IPS-11a (cell line): Measurements from ENCODE around the gene GARIN5A.

Experiments used
- H3K4me3 ChIP-seq: one replicate; pipeline ENCODE4 v1.5.1; 2013; ENCODE audit warnings: low read depth, low read length, control low read depth

Gene GARIN5A

DNA sequence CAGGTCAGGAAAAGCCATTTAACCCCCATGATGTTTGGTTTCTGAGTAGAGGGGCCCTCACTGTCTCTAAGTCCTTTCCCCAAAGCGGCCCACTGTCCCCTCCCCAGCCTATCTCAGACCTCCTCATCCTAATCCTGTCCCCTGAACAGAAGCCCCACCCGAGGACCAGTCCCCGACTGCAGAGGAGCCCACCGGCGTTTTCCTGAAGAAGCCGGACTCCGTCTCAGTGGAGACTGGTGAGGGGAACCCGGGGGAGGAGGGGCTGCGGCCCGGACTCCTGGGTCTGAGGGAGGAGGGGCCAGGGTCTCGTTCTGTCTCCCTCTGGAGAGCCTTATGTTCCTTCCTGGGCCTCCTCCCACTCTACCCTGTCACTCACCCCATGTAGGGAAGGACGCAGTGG lies 41.0 kb downstream of the GARIN5A start:
- H3K4me3 ChIP-seq, result no peak overlapping the region

GRCh38 chr19:50435221-50435620 lies 41.4 kb downstream of the GARIN5A start:
- H3K4me3 ChIP-seq, result no peak overlapping the region

DNA sequence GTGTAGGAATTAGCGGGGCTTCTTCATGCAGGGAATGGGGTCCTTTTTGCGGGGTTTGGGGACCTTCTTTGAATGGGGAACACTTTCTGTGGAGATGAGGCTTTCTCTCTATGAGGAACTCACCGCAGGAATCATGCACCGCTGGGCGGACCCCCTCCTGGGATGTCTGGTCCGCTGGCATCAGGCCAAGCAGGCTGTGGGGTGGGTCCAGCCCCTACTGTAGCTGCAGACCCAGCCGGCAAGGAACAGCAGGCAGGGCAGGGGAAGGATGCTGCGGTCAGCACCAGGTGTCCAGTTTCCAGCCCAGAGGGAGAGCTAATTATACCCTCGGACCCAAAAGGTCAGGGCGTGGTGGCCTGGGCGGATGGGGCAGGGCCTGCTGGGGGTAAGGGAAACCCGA lies 42.1 kb downstream of the GARIN5A start:
- no peak overlapping the region for H3K4me3 ChIP-seq

- H3K4me3 ChIP-seq, result no peak overlapping the region
These were observed 43.2 kb downstream of the GARIN5A start for GRCh38 chr19:50433201-50434180.

GRCh38 chr19:50432221-50433028 lies 44.2 kb downstream of the GARIN5A start, which contains the start of gene MYBPC2:
TSS of gene MYBPC2 (plus strand) at chr19:50432892. CDS start at chr19:50432954, 62 bp downstream.
- H3K4me3 ChIP-seq, result peak within 1 kb of the TSS; percentile 58

DNA sequence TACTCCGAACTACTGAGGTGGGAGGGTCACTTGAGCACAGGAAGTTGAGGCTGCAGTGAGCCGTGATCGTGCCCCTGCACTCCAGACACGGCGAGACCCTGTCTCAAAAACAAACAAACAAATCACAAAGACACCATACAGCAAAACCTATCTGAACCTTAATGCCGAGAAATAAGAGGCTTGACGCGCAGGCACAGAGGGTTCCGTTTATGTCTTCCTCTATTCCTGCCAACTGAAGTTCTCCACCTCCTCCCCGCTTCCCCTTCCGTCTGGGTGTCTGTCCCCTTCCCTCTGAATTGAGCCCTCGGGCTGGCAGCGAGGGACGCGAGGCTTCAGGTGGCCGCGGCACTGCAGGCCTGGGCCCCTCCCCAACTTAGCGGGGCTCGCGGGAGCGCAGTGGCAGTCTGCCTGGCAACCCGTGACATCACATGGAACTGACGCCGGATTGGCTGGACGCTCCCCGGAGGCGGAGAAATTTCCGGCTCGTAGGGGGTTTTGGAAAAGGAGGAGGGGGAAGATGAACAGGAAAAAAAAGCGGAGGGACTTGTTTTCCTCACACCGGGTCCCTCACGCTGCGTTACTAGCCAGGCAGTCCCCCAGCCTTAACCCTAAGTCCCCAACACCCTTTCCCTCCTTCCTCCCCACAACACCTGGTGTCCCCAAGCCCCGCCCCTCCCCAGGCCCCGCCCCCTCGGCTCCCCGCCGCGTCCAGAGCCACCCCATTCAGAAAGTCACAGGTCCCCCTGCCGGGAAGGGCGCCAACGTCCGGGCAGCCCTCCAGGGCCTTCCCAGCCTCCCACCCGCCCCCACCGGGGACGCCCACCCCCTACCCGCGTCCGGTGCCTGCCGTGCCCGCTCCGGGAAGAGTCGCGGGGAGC lies 45.1 kb downstream of the GARIN5A start:
- peak overlapping the region; percentile 58 for H3K4me3 ChIP-seq

GRCh38 chr19:50430888-50431342 lies 45.7 kb downstream of the GARIN5A start:
- H3K4me3 ChIP-seq, result peak overlapping the region; percentile 56

GRCh38 chr19:50428772-50429463 lies 47.7 kb downstream of the GARIN5A start:
- H3K4me3 ChIP-seq, result no peak overlapping the region

DNA sequence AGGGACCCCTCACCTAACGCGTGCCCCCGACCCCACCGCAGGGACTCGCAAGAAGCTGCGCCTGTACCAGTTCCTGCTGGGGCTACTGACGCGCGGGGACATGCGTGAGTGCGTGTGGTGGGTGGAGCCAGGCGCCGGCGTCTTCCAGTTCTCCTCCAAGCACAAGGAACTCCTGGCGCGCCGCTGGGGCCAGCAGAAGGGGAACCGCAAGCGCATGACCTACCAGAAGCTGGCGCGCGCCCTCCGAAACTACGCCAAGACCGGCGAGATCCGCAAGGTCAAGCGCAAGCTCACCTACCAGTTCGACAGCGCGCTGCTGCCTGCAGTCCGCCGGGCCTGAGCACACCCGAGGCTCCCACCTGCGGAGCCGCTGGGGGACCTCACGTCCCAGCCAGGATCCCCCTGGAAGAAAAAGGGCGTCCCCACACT lies 48.6 kb downstream of the GARIN5A start:
- H3K4me3 ChIP-seq, result peak overlapping the region; percentile 9

DNA sequence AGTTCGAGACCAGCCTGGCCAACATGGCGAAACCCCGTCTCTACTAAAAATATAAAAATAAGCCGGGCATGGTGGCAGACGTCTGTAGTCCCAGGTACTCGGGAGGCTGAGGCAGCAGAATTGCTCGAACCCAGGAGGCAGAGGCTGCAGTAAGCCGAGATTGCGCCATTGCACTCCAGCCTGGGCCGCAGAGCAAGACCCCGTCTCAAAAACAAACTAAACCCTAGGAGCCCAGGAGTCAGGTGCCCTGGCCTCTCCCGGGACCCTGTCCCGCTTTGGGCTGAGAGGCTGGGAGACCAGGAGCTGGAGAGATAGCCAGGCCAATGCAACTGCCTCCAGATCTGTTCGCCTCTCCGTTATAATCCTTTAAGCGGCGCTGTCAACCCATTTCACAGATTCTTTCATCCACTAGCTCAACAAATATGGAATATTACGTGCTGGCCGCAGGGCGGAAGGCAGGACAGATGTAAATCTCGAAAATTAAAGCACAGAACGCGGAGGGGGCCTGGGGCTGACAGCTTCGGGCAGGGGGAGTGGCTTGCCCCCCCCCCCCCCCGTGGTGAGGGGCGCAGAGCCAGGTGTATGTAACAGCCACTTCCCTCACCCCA lies 49.2 kb downstream of the GARIN5A start:
- H3K4me3 ChIP-seq, result no peak overlapping the region

DNA sequence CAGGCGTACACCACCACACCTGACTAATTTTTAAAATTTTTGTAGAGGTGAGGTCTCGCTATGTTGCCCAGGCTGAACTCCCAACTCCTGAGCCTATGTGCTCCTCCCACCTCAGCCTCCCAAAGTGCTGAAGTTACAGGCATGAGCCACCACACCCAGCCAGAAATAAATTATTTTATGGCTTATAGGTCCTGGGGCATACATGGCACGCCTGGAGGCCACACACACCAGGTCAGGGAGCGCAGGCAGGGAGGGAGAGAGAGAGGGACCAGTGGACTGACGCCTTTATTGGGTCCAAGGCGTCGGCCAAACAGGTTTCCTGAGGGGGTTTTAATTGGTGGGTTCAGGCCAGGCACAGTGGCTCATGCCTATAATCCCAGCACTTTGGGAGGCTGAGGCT lies 51.1 kb downstream of the GARIN5A start:
- H3K4me3 ChIP-seq, result no peak overlapping the region

- no peak overlapping the region for H3K4me3 ChIP-seq
These were observed 53.2 kb downstream of the GARIN5A start for GRCh38 chr19:50423279-50424113.

DNA sequence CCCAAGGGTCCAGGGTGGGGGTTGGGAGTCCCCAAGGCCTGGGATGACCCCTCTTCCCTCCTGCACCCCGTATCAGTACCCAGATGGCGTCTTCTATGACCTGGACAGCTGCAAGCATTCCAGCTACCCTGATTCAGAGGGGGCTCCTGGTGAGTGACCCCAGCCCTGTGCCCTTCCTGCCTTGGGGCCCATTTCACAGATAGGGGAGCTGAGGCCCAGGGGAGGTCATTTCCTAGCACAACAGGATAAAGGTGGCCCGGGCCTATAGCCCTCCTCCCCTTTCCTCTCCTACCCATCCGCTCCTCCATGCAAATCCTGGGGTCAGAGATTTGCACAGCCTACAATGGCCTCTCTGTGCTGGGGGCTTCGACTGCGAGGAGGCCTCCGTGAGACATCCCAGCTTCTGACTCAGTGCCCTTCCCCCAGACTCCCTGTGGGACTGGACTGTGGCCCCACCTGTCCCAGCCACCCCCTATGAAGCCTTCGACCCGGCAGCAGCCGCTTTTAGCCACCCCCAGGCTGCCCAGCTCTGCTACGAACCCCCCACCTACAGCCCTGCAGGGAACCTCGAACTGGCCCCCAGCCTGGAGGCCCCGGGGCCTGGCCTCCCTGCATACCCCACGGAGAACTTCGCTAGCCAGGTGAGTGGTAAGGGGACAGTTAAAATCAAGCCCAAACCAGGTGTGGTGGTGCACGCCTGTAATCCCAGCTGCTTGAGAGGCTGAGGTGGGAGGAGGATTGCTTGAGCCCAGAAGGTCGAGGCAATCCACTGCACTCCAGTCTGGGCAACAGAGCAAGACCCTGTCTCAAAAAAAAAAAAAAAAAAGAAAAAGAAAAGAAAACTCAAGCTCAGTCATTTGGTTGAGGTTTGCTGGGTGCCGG lies 54.0 kb downstream of the GARIN5A start:
- H3K4me3 ChIP-seq, result no peak overlapping the region

DNA sequence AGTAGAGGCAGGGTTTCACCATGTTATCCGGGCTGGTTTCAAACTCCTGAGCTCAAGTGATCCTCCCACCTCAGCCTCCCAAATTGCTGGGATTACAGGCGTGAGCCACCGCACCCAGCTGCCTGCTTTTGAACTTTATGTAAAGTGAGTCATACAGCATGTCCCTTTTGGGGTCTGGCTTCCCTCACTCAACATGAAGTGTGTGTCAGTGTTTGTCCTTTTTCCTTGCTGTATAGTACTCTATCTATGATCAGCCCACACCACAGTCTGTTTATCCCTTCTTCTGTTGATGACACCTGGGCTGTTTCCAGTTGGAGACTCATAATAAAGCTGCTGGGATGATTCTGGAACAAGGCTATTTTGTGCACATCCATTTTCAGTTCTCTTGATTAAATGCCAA lies 55.8 kb downstream of the GARIN5A start:
- no peak overlapping the region for H3K4me3 ChIP-seq

- no peak overlapping the region for H3K4me3 ChIP-seq
These were observed 56.5 kb downstream of the GARIN5A start for GRCh38 chr19:50420127-50420526.

GRCh38 chr19:50419580-50420035 lies 57.0 kb downstream of the GARIN5A start:
- peak overlapping the region; percentile 28 for H3K4me3 ChIP-seq

DNA sequence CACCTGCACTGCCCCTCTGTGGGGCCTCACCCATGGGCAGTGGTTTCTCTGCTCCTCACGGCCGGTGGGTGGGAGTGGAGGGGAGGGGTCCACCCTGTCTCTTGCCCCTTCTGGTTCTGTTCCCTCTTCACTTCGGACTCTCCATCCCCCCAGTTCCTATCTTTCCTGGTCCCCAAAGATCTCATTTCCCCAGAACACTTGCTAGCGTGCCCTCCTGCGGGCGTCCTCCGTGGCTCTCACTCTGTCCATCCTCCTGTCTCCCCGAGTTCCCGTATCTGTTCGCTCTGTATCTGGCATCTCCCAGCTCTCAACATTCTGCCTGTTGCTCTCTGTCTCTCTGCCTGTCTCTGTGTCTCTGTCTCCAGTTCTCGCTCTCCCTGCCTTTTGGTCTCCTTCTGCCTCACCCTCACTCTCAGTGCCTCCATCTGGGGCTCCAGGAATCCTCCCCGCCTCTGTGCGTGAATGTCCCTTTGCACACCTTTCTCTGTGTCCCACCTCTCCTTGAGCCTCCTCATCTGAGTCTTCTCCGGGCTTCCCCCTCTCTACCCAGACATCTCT lies 57.5 kb downstream of the GARIN5A start:
- H3K4me3 ChIP-seq, result peak overlapping the region; percentile 28
